Stimulated activated effector memory CD8-positive, alpha-beta T cell treated with anti-CD3 and anti-CD28 coated beads, Interleukin-12 subunit alpha, Interleukin-12 subunit beta, amount 100 ng/mL, for 72 hours (primary cell): ENCODE measurements around the gene ADAM23.

Experiments used
- ATAC-seq: fragments of 150-1000 bp; cut with Tn5 transposase; 2 replicates; pipeline ENCODE4 v1.10.0; 2021
- DNase-seq, 2 donors: peaks; one replicate each; pipeline ENCODE4 v3.0.0; 2021 to 2022; ENCODE audit warnings: low spot score in 2 of 2
- H3K27ac Mint-ChIP-seq: one replicate; pipeline ENCODE4 v1.8.0; 2022; ENCODE audit warnings: mild to moderate bottlenecking, mixed read lengths
- H3K36me3 Mint-ChIP-seq: one replicate; pipeline ENCODE4 v1.8.0; 2022; ENCODE audit warnings: mild to moderate bottlenecking, mixed read lengths
- H3K4me1 Mint-ChIP-seq: one replicate; pipeline ENCODE4 v1.8.0; 2022; ENCODE audit warnings: mixed read lengths
- H3K4me3 Mint-ChIP-seq: one replicate; pipeline ENCODE4 v1.8.0; 2022; ENCODE audit warnings: mild to moderate bottlenecking, mixed read lengths
- H3K9me3 Mint-ChIP-seq: one replicate; pipeline ENCODE4 v1.8.0; 2022; ENCODE audit warnings: mixed read lengths

ADAM23 gene

GRCh38 chr2:206471524-206472062 is 28.3 kb downstream of the ADAM23 start:
- H3K4me3 Mint-ChIP-seq = no peak overlapping the region
- H3K4me1 Mint-ChIP-seq = no peaks in the 10 kb centered on the region
- no peak for ATAC-seq
- H3K9me3 Mint-ChIP-seq = peaks cover 4% of the 10 kb centered on the region
- DNase-seq = no peak
- no peaks in the 10 kb centered on the region for H3K36me3 Mint-ChIP-seq
- H3K27ac Mint-ChIP-seq = no peak overlapping the region

GRCh38 chr2:206472094-206472493 is 28.8 kb downstream of the ADAM23 start:
- DNase-seq = no peak

GRCh38 chr2:206474099-206474498 is 30.8 kb downstream of the ADAM23 start:
- Mint-ChIP-seq H3K9me3 (peaks cover 3% of the 10 kb centered on the region), H3K4me3 (no peak overlapping the region), H3K36me3 (no peaks in the 10 kb centered on the region), H3K27ac (no peak overlapping the region), H3K4me1 (no peaks in the 10 kb centered on the region)
- DNase-seq = no peak
- no peak for ATAC-seq

More at GRCh38 chr2:206472094-206472493, 28.8 kb downstream of the ADAM23 start:
- H3K36me3 Mint-ChIP-seq = no peaks in the 10 kb centered on the region
- H3K4me3 Mint-ChIP-seq = no peak overlapping the region
- no peak overlapping the region for H3K27ac Mint-ChIP-seq
- H3K9me3 Mint-ChIP-seq = peaks cover 4% of the 10 kb centered on the region
- no peak for ATAC-seq
- no peaks in the 10 kb centered on the region for H3K4me1 Mint-ChIP-seq

- no peaks in the 10 kb centered on the region for H3K9me3 Mint-ChIP-seq
- H3K4me1 Mint-ChIP-seq = no peaks in the 10 kb centered on the region
- no peak for ATAC-seq
- no peak overlapping the region for H3K4me3 Mint-ChIP-seq
- no peak for DNase-seq
- H3K36me3 Mint-ChIP-seq = no peaks in the 10 kb centered on the region
- no peak overlapping the region for H3K27ac Mint-ChIP-seq
Measured at GRCh38 chr2:206477296-206477695, 34.0 kb downstream of the ADAM23 start.

GRCh38 chr2:206478340-206478739 is 35.0 kb downstream of the ADAM23 start:
- DNase-seq (no peak), ATAC-seq (no peak)
- H3K27ac Mint-ChIP-seq = no peak overlapping the region
- no peak overlapping the region for H3K4me3 Mint-ChIP-seq
- H3K4me1 Mint-ChIP-seq = no peaks in the 10 kb centered on the region
- H3K9me3 Mint-ChIP-seq = no peaks in the 10 kb centered on the region
- H3K36me3 Mint-ChIP-seq = no peaks in the 10 kb centered on the region

GRCh38 chr2:206480161-206480560 is 36.8 kb downstream of the ADAM23 start:
- Mint-ChIP-seq H3K36me3 (no peaks in the 10 kb centered on the region), H3K27ac (no peak overlapping the region), H3K4me3 (no peak overlapping the region), H3K4me1 (no peaks in the 10 kb centered on the region), H3K9me3 (peaks cover 4% of the 10 kb centered on the region)
- DNase-seq = no peak
- no peak for ATAC-seq

GRCh38 chr2:206480620-206481019 is 37.3 kb downstream of the ADAM23 start:
- H3K4me3 Mint-ChIP-seq = no peak overlapping the region
- H3K4me1 Mint-ChIP-seq = no peaks in the 10 kb centered on the region
- H3K36me3 Mint-ChIP-seq = no peaks in the 10 kb centered on the region
- no peak for DNase-seq
- peaks cover 4% of the 10 kb centered on the region for H3K9me3 Mint-ChIP-seq
- H3K27ac Mint-ChIP-seq = no peak overlapping the region
- ATAC-seq = no peak

GRCh38 chr2:206481056-206481455 is 37.7 kb downstream of the ADAM23 start:
- ATAC-seq = no peak
- Mint-ChIP-seq H3K27ac (no peak overlapping the region), H3K9me3 (peaks cover 4% of the 10 kb centered on the region), H3K4me1 (no peaks in the 10 kb centered on the region), H3K4me3 (no peak overlapping the region), H3K36me3 (no peaks in the 10 kb centered on the region)
- no peak for DNase-seq

- Mint-ChIP-seq H3K27ac (no peak overlapping the region), H3K4me1 (no peaks in the 10 kb centered on the region), H3K4me3 (no peak overlapping the region), H3K9me3 (peaks cover 4% of the 10 kb centered on the region), H3K36me3 (no peaks in the 10 kb centered on the region)
- DNase-seq = no peak
- ATAC-seq = no peak
Measured at GRCh38 chr2:206482123-206482522, 38.8 kb downstream of the ADAM23 start.

GRCh38 chr2:206482633-206483032 is 39.3 kb downstream of the ADAM23 start:
- H3K9me3 Mint-ChIP-seq = peaks cover 4% of the 10 kb centered on the region
- no peak overlapping the region for H3K27ac Mint-ChIP-seq
- no peak overlapping the region for H3K4me3 Mint-ChIP-seq
- no peaks in the 10 kb centered on the region for H3K36me3 Mint-ChIP-seq
- DNase-seq (no peak), ATAC-seq (no peak)
- H3K4me1 Mint-ChIP-seq = no peaks in the 10 kb centered on the region

- no peaks in the 10 kb centered on the region for H3K4me1 Mint-ChIP-seq
- H3K9me3 Mint-ChIP-seq = peaks cover 4% of the 10 kb centered on the region
- H3K36me3 Mint-ChIP-seq = no peaks in the 10 kb centered on the region
- H3K27ac Mint-ChIP-seq = no peak overlapping the region
- DNase-seq (no peak), ATAC-seq (no peak)
- H3K4me3 Mint-ChIP-seq = no peak overlapping the region
Measured at GRCh38 chr2:206488053-206488452, 44.7 kb downstream of the ADAM23 start.

- peak; percentile 44 for ATAC-seq
- no peak overlapping the region for H3K4me3 Mint-ChIP-seq
- no peak for DNase-seq
Measured at GRCh38 chr2:206488623-206489022, 45.3 kb downstream of the ADAM23 start.

GRCh38 chr2:206494061-206494460 is 50.7 kb downstream of the ADAM23 start:
- Mint-ChIP-seq H3K9me3 (peaks cover 6% of the 10 kb centered on the region), H3K36me3 (no peaks in the 10 kb centered on the region), H3K4me3 (no peak overlapping the region), H3K4me1 (no peaks in the 10 kb centered on the region), H3K27ac (no peak overlapping the region)
- ATAC-seq (no peak), DNase-seq (no peak)

More at GRCh38 chr2:206488623-206489022, 45.3 kb downstream of the ADAM23 start:
- H3K27ac Mint-ChIP-seq = no peak overlapping the region
- no peaks in the 10 kb centered on the region for H3K36me3 Mint-ChIP-seq
- H3K9me3 Mint-ChIP-seq = peaks cover 4% of the 10 kb centered on the region
- no peaks in the 10 kb centered on the region for H3K4me1 Mint-ChIP-seq

GRCh38 chr2:206502729-206503128 is 59.4 kb downstream of the ADAM23 start:
- H3K9me3 Mint-ChIP-seq = no peaks in the 10 kb centered on the region
- ATAC-seq = no peak

GRCh38 chr2:206511283-206511682 is 68.0 kb downstream of the ADAM23 start:
- H3K9me3 Mint-ChIP-seq = no peaks in the 10 kb centered on the region
- no peaks in the 10 kb centered on the region for H3K4me1 Mint-ChIP-seq
- no peaks in the 10 kb centered on the region for H3K36me3 Mint-ChIP-seq
- H3K27ac Mint-ChIP-seq = no peak overlapping the region
- DNase-seq = no peak
- H3K4me3 Mint-ChIP-seq = no peak overlapping the region
- no peak for ATAC-seq

More at GRCh38 chr2:206502729-206503128, 59.4 kb downstream of the ADAM23 start:
- Mint-ChIP-seq H3K4me3 (no peak overlapping the region), H3K4me1 (no peaks in the 10 kb centered on the region), H3K36me3 (no peaks in the 10 kb centered on the region), H3K27ac (no peak overlapping the region)
- no peak for DNase-seq

GRCh38 chr2:206512999-206513398 is 69.7 kb downstream of the ADAM23 start:
- Mint-ChIP-seq H3K4me3 (no peak overlapping the region), H3K4me1 (no peaks in the 10 kb centered on the region), H3K9me3 (no peaks in the 10 kb centered on the region), H3K27ac (no peak overlapping the region), H3K36me3 (no peaks in the 10 kb centered on the region)
- DNase-seq = no peak
- no peak for ATAC-seq

- Mint-ChIP-seq H3K27ac (no peak overlapping the region), H3K9me3 (no peaks in the 10 kb centered on the region), H3K4me3 (no peak overlapping the region), H3K4me1 (no peaks in the 10 kb centered on the region), H3K36me3 (no peaks in the 10 kb centered on the region)
- DNase-seq (no peak), ATAC-seq (no peak)
Measured at GRCh38 chr2:206515580-206515979, 72.2 kb downstream of the ADAM23 start.
